Glomerular endothelial cell (primary cell): ENCODE measurements around the gene ZNF436. TPM values are rescaled to one million over a fixed set of nuclear protein-coding genes. Genes with fewer than 3 reads are reported as not detected.
"Not testable (repeated sequence)": the region's sequence is repeated elsewhere in the genome, so short reads cannot be mapped to it uniquely, and the experiment has no call there.

ENCODE experiments used
- DNase-seq: peaks from one replicate; pipeline ENCODE4 v3.0.0-alpha.2; 2011; ENCODE audit warnings: low read depth, low spot score; ENCODE audit errors: extremely low read depth
- total RNA-seq: library from RNA; depleted of rRNA; stranded (reverse); fragments of >200 nt; gene quantifications from 2 replicates; pipeline ENCODE4 v1.2.3, GENCODE V29; 2015

ZNF436 gene
- total RNA-seq, 1 donor from 2014 or later: 22.9 TPM

GRCh38 chr1:23330846-23331245 lies 38.8 kb downstream of the ZNF436 start:
- no peak for DNase-seq

- no peak for DNase-seq
These were observed 44.2 kb downstream of the ZNF436 start for GRCh38 chr1:23325393-23325792.

DNA sequence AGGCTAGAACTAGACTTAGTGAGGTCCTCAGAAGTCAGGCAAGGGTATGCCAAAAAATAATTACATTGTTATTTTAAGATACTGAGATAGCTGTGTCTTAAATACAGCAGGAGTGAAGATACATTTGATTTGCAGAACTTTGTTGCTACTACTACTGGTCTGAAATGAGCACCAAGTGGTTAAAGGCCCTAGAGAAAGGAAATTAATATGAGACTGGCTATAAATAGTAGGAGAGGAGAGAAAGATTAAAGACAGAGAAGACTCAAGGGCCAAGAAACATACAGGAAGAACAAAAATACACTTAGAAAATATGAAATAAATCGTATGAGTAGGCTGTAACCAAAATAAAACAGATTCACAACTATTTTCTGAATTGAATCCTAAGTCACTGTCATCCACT lies 46.9 kb downstream of the ZNF436 start:
- DNase-seq: no peak

DNA sequence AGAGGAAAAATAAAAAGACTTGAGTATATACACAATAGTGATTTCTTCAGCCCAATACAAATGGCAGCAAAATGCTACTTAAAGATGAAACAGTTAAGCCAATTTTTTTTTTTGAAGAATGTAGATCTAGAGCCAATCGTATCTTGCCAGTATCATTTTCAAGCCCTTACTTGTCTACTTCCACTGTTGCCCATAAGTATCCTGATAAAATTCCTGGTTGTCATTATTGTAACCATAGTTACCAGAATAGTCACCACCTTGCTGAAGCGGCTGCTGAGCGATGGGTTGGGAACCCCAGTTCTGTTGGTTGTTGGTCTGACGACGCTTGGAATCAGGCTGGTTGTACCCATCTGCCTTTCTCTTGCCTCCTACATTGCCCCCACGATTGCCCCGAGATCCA lies 59.4 kb downstream of the ZNF436 start:
- DNase-seq: not testable (repeated sequence)

Other genes starting within 250 kb of the ZNF436 start
- 64.9 and 71.9 TPM in 2 replicates for gene LUZP1, start 201.0 kb downstream of the ZNF436 start, total RNA-seq
- gene HTR1D, start 152.3 kb downstream of the ZNF436 start, total RNA-seq: 3.4 and 5.8 TPM in 2 replicates
- 79.4 and 99.3 TPM in 2 replicates for gene HNRNPR, start 25.6 kb downstream of the ZNF436 start, total RNA-seq
- 0.10 and 0.70 TPM in 2 replicates for gene TCEA3, start 54.9 kb upstream of the ZNF436 start, total RNA-seq
- gene ASAP3, start 114.3 kb upstream of the ZNF436 start, total RNA-seq: 9.8 and 10.6 TPM in 2 replicates
- gene E2F2, start 161.4 kb upstream of the ZNF436 start, total RNA-seq: 0.10 and 0.82 TPM in 2 replicates
- 196 and 399 TPM in 2 replicates for gene ID3, start 189.7 kb upstream of the ZNF436 start, total RNA-seq